Neural progenitor cell (in vitro differentiated cells): ENCODE results near the gene TOR1AIP2. TPM values are rescaled to one million over a fixed set of nuclear protein-coding genes. Genes with fewer than 3 reads are reported as not detected.

ENCODE experiments used
- DNase-seq: peaks from one replicate; pipeline ENCODE4 v3.0.0-alpha.2; 2016; ENCODE audit warnings: low spot score
- H2AFZ ChIP-seq: fragments of 200-600 bp; sonication (generic); replicated peaks from 2 replicates; pipeline ENCODE4 v1.6.1; 2016; ENCODE audit warnings: antibody characterized with exemption
- H3F3A ChIP-seq: fragments of 200-600 bp; sonication (generic); 2 replicates; pipeline ENCODE4 v1.6.1; 2016; ENCODE audit warnings: antibody characterized with exemption, low read depth
- H3K27ac ChIP-seq: fragments of 200-600 bp; sonication (generic); 2 replicates; pipeline ENCODE4 v1.5.1; 2016; ENCODE audit warnings: mild to moderate bottlenecking
- H3K27me3 ChIP-seq: fragments of 200-600 bp; sonication (generic); 2 replicates; pipeline ENCODE4 v1.6.1; 2016; ENCODE audit warnings: mild to moderate bottlenecking, moderate library complexity
- H3K36me3 ChIP-seq: fragments of 200-600 bp; sonication (generic); 2 replicates; pipeline ENCODE4 v1.5.1; 2016
- H3K4me1 ChIP-seq: fragments of 200-600 bp; sonication (generic); 2 replicates; pipeline ENCODE4 v1.6.1; 2016; ENCODE audit warnings: mixed run types
- H3K4me2 ChIP-seq: fragments of 200-600 bp; sonication (generic); 2 replicates; pipeline ENCODE4 v1.6.1; 2016
- H3K4me3 ChIP-seq: fragments of 200-600 bp; sonication (generic); 2 replicates; pipeline ENCODE4 v1.5.1; 2016
- H3K79me2 ChIP-seq: fragments of 200-600 bp; sonication (generic); 2 replicates; pipeline ENCODE4 v1.6.1; 2016; ENCODE audit warnings: low read depth
- H3K9ac ChIP-seq: fragments of 200-600 bp; sonication (generic); 2 replicates; pipeline ENCODE4 v1.6.1; 2016
- H3K9me3 ChIP-seq: fragments of 200-600 bp; sonication (generic); 2 replicates; pipeline ENCODE4 v1.5.1; 2016; ENCODE audit warnings: low read depth
- H4K20me1 ChIP-seq: fragments of 200-600 bp; sonication (generic); 2 replicates; pipeline ENCODE4 v1.6.1; 2016; ENCODE audit warnings: low read depth
- H3K27ac Mint-ChIP-seq: 3 replicates; pipeline ENCODE4 v1.8.0; 2021; ENCODE audit warnings: mixed read lengths
- H3K27me3 Mint-ChIP-seq: 2 replicates; pipeline ENCODE4 v1.8.0; 2022; ENCODE audit warnings: low read depth, mild to moderate bottlenecking, inconsistent platforms, moderate library complexity, mixed read lengths; ENCODE audit not compliant: insufficient read depth
- H3K36me3 Mint-ChIP-seq: 3 replicates; pipeline ENCODE4 v1.8.0; 2021; ENCODE audit warnings: mixed read lengths
- H3K4me1 Mint-ChIP-seq: 3 replicates; pipeline ENCODE4 v1.8.0; 2021; ENCODE audit warnings: mixed read lengths
- H3K4me3 Mint-ChIP-seq: 3 replicates; pipeline ENCODE4 v1.8.0; 2021; ENCODE audit warnings: mild to moderate bottlenecking, moderate library complexity, mixed read lengths
- H3K9me3 Mint-ChIP-seq: 3 replicates; pipeline ENCODE4 v1.8.0; 2020; ENCODE audit warnings: mixed read lengths
- CTCF ChIP-seq: fragments of 200-600 bp; sonication (generic); IDR thresholded peaks from 2 replicates; pipeline ENCODE4 v1.5.1; 2017; ENCODE audit warnings: antibody characterized with exemption, mild to moderate bottlenecking
- EZH2 ChIP-seq: fragments of 200-600 bp; sonication (generic); IDR thresholded peaks from 2 replicates; pipeline ENCODE4 v1.6.1; 2017; ENCODE audit warnings: antibody characterized with exemption, mild to moderate bottlenecking, moderate library complexity
- EZH2phosphoT487 ChIP-seq: fragments of 200-600 bp; sonication (generic); IDR thresholded peaks from 2 replicates; pipeline ENCODE4 v1.6.1; 2017; ENCODE audit warnings: antibody characterized with exemption
- total RNA-seq: library from RNA; depleted of rRNA; stranded (reverse); fragments of >200 nt; gene quantifications from 2 replicates; pipeline ENCODE4 v1.2.3, GENCODE V29; 2015; ENCODE audit warnings: low replicate concordance

TOR1AIP2 gene
- total RNA-seq, 1 donor from 2014 or later, result 89.5 TPM

- no peaks in the 10 kb centered on the region for H3K36me3 ChIP-seq
- no peaks in the 10 kb centered on the region for H3K27me3 ChIP-seq
- H3K27ac ChIP-seq, result no peak overlapping the region
- Mint-ChIP-seq H3K36me3 (peaks cover 17% of the 10 kb centered on the region), H3K27ac (no peak overlapping the region), H3K4me3 (peak overlapping the region; percentile 97), H3K27me3 (peaks cover 7% of the 10 kb centered on the region), H3K4me1 (peaks cover 36% of the 10 kb centered on the region), H3K9me3 (no peaks in the 10 kb centered on the region)
- peak overlapping the region; percentile 15 for H3K9ac ChIP-seq
- peaks cover 2% of the 10 kb centered on the region for H3F3A ChIP-seq
- no peak overlapping the region for H2AFZ ChIP-seq
- no peak for DNase-seq
- H4K20me1 ChIP-seq, result peaks cover 17% of the 10 kb centered on the region
- TF ChIP-seq EZH2, result no peak
- TF ChIP-seq CTCF, result no peak
- no peak for TF ChIP-seq EZH2phosphoT487
- H3K4me2 ChIP-seq, result peak overlapping the region; percentile 68
- H3K9me3 ChIP-seq, result no peaks in the 10 kb centered on the region
- H3K4me3 ChIP-seq, result peak overlapping the region; percentile 78
- H3K79me2 ChIP-seq, result peaks cover 61% of the 10 kb centered on the region
- peaks cover 16% of the 10 kb centered on the region for H3K4me1 ChIP-seq
These were observed 1.3 kb downstream of the TOR1AIP2 start for GRCh38 chr1:179876300-179876715.

GRCh38 chr1:179875596-179876299 lies 1.9 kb downstream of the TOR1AIP2 start:
- Histone ChIP-seq H4K20me1 (peaks cover 17% of the 10 kb centered on the region), H3K36me3 (no peaks in the 10 kb centered on the region), H3K4me3 (peak overlapping the region; percentile 78), H3F3A (no peaks in the 10 kb centered on the region), H3K79me2 (peaks cover 67% of the 10 kb centered on the region), H3K27me3 (no peaks in the 10 kb centered on the region), H3K27ac (no peak overlapping the region), H3K4me2 (peak overlapping the region; percentile 68), H2AFZ (no peak overlapping the region), H3K4me1 (peaks cover 13% of the 10 kb centered on the region), H3K9me3 (no peaks in the 10 kb centered on the region), H3K9ac (no peak overlapping the region)
- no peaks in the 10 kb centered on the region for H3K9me3 Mint-ChIP-seq
- peaks cover 36% of the 10 kb centered on the region for H3K4me1 Mint-ChIP-seq
- peaks cover 17% of the 10 kb centered on the region for H3K36me3 Mint-ChIP-seq
- TF ChIP-seq CTCF (no peak), EZH2 (no peak), EZH2phosphoT487 (no peak)
- no peak overlapping the region for H3K27ac Mint-ChIP-seq
- no peak for DNase-seq
- no peak overlapping the region for H3K4me3 Mint-ChIP-seq
- H3K27me3 Mint-ChIP-seq, result peaks cover 7% of the 10 kb centered on the region

DNA sequence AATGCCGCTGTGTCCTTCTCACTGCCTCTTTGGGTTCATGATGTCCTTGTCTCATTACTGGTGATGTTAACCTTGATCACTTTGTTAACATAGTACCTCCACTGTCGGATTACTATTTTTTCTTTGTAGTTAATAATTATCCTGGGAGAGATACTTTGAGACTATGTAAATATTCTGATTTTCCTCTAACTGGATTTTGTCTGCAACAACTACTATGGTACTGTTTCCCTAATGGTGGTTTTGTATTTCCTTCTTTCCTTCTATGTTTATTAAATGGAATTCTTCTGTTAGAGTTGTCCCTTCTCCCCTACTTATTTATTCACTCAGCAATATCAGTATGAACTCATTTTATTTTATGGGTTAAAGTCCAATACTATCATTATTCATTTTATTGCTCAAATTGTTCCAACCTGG lies 4.2 kb downstream of the TOR1AIP2 start:
- Mint-ChIP-seq H3K4me3 (no peak overlapping the region), H3K9me3 (no peaks in the 10 kb centered on the region), H3K4me1 (peaks cover 31% of the 10 kb centered on the region), H3K36me3 (peaks cover 27% of the 10 kb centered on the region), H3K27me3 (peaks cover 7% of the 10 kb centered on the region), H3K27ac (no peak overlapping the region)
- peaks cover 17% of the 10 kb centered on the region for H4K20me1 ChIP-seq
- TF ChIP-seq EZH2 (no peak), EZH2phosphoT487 (no peak), CTCF (no peak)
- H3K36me3 ChIP-seq, result no peaks in the 10 kb centered on the region
- H3K4me1 ChIP-seq, result peaks cover 13% of the 10 kb centered on the region
- H3K4me2 ChIP-seq, result no peak overlapping the region
- H3F3A ChIP-seq, result no peaks in the 10 kb centered on the region
- no peak for DNase-seq
- H3K9me3 ChIP-seq, result no peaks in the 10 kb centered on the region
- no peak overlapping the region for H3K4me3 ChIP-seq
- H3K27ac ChIP-seq, result no peak overlapping the region
- H3K79me2 ChIP-seq, result peaks cover 88% of the 10 kb centered on the region
- H2AFZ ChIP-seq, result no peak overlapping the region
- no peaks in the 10 kb centered on the region for H3K27me3 ChIP-seq
- no peak overlapping the region for H3K9ac ChIP-seq
